GM19372 (cell line): Measurements from ENCODE around the gene VEGFC.
A peak's percentile ranks its signal among the peaks of the same experiment; 100 is the strongest.

Experiments used
- ATAC-seq: cut with Tn5 transposase; IDR thresholded peaks from one replicate; pipeline ENCODE4 v1.9.1; 2021; ENCODE audit warnings: mild to moderate bottlenecking, low read depth, moderate library complexity; ENCODE audit not compliant: unreplicated experiment

VEGFC gene, protein sequence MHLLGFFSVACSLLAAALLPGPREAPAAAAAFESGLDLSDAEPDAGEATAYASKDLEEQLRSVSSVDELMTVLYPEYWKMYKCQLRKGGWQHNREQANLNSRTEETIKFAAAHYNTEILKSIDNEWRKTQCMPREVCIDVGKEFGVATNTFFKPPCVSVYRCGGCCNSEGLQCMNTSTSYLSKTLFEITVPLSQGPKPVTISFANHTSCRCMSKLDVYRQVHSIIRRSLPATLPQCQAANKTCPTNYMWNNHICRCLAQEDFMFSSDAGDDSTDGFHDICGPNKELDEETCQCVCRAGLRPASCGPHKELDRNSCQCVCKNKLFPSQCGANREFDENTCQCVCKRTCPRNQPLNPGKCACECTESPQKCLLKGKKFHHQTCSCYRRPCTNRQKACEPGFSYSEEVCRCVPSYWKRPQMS

DNA sequence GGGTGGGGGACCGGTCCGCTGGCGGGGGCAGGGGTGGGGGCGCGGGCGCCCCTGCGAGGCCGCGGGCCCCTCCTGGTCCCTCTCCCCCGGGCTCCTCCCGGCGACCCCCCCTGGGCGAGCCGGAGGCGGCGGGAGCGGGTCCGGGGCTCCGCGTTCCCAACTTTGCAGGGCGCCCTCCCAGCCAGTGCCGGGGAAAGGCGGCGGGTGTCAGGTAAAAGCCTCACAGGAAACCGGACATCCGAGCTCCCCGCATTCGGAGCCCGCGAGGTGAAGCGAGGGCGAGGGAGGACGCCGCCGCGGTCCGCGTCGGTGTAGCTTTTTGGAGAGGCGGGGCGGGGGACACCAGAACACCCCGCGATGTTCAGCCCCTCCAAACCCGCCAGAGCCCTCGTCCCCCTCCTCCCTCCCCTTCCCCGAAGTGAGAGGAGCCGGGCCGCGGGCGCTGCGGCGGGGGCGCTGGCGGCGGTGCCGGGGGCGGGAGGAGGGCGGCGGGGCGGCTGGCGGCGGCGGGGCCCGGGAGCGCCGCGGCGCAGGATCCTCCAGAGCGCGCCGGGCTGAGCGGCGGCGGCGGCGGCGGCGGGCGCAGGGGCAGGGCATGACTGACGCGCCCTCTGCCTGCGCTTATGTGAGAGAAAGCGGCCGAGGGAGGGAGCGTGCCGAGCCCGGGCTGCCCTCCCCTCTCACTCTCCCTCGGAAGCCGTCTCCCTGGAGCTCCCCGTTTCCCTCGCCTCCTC is at the start of gene VEGFC:
VEGFC (minus strand) TSS at position 597 of the 734 bp plus-strand sequence. CDS start 611 bp downstream, outside the sequence.
- peak; percentile 80 for ATAC-seq

DNA sequence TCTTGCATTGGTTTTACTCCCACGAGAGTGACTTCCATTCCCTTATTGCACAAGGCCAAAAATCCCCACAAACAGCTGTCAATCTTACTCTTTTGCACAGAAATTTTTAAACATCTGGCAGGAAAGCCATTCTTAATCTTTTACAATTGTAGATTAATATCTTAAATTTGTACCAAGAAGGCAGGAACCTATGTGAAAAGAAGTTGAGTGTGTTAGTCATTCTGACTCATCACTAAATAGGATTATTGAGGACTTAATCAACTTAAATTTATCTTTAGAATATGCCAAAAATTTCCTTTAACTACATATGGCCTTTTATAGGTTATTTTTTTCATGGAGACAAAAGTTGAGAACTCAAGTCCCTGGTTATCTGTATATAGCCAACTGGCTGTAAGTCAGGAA is 49.0 kb upstream of the VEGFC start:
- ATAC-seq: no peak

DNA sequence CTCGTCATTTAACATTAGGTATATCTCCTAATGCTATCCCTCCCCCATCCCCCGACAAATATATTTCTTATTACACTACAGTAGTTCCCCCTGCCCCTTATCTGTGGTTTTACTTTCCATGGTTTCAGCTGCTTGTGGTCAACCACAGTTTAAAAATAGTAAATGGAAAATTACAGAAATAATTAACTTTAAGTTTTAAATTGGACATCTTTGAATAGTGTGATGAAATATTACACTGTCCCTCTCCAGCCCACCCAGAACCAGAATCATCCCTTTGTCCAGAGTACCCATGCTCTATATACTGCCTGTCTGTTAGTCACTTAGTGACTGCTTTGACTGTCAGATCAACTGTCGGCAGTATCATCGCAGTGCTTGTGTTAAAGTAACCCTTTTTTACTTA is 47.4 kb upstream of the VEGFC start:
- ATAC-seq: no peak

DNA sequence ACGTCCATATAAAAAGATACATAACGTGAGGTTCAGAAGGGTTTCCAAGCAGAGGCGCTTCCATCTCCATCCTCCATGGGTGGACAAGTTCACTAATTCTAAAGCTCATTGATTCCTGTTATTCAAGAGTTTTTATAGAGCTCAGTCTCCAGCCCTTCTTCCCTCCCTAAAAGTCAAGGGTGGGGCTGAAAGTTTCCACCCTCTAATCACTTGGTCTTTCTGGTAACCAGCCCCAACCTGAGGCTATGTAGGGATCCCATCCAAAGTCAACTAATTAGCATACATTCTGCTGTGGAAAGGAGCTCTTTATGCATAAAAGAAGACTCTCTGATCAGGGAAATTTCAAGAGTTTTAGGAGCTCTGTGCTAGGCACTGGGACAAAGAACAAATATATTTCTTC is 46.9 kb upstream of the VEGFC start:
- no peak for ATAC-seq

DNA sequence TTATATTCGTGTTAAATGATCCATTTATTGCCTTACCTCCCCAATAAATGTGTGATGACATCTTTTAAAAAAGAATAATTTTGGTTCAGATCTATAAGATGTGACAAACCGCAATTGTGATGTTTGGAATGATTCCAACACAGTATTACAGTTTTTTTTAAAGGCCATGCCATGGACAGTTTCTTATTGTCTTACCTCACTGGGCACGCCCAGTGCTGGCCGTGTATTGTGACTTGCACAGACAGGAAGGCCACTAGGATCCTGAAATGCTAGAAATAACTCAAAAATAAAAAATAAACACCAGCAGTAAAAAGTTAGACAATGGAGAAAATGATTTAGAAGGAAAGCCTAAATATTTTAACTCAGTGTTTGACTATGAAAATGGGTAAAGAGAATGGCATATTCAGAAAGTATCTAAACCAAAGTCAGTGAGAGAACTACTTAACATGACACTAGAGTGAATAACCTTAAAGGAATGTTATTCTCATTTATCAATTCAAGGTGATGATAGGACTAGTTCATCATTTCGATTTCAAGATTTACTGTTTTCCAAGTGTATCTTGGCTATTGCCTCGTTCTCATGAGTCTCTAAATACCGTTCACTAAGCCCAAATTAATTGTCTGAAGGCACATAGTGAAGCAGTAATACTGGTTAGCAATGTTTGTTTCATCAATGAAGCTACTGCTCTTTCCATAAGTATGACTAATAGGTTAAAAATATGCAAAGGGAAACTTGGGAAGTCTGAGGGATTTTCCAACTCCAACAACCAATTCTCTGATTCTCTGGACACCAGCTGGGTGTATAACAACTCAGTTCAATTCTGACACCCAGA is 46.1 kb upstream of the VEGFC start:
- no peak for ATAC-seq

DNA sequence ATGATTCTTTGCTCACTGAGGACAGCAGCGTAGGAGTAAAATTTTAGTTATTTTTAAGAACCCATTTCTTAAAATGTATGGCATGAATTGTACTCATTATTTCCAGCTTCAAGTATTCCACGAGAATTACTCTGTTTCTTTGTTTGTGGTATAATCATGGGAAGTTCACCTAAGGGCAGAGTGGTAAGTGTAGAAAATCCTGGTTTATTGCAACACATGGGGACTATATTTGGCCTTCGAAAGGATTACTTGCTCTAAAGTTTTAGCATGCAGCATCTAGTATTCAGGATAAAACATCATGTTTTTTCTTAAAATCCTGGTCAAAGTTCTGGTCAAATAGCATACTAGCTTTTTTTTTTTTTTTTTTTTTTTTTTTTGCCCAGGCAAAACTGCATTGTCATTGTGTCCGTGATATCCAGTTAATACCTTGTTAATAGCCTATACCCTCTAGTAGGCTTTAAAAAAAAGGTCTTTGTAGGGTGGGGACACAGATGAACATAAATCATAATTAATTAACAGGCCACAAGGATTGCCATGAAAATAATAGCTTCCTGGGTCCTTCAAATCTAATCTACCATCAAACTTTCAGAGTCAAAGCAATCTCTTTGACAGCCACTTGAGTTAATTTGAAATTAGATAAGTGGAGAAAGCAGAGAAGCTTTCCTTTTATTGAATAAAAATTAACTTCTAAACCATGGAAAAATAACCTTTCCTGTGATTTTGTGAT is 44.6 kb upstream of the VEGFC start:
- ATAC-seq: no peak

DNA sequence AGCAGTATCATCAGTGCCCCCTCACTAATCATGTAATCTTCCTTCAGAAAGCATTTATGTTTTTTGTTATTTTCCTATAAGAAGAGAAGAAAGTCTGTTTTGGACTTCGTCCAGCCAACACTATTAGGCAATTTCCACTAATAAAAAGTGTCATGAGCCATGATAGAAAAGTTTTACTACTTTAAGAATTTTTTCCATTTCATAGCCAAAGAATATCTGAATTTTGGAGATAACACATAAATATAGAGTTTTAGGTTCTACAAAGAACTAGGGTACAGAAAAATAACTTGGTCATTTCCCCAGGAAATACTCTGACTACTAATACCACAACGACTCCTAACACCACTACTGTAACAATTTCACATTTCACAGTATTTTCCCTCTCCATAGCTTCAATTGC is 41.8 kb upstream of the VEGFC start:
- ATAC-seq: no peak

DNA sequence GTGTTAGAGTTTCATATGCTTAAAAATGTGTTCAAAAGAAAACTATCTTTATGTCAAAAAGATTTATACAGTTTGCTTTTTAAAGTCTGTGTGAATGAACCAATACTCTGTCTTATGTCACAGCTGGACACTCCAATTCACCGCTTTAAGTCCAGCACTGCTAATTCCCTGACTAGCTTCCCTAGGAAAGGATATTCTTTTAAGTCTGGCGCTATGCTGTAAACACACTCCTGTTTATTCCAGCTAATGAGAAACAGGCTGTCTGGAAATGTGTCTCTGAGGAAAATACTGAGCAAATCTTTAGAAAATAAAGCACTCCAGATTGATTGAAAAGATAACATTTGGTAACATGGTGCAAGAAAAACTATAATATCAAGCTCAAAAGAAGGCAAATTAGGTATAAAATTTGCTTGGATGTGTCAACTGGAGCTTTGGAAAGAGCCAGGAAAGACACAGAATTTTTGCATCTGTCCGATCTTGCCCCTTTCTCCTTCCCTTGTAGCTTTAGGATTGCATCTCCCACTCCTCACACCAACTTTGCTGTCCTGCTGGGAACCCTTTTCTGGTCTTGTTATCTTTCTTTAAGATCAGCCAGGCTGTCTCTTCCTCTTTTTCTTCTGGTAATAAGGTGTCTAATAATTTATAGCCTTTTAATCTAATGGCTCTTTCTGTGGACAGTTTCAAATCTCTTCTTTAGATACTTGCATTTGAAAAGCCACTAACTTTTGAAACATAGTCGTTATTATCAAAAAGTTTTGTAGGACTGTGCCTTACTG is 40.9 kb upstream of the VEGFC start:
- no peak for ATAC-seq

DNA sequence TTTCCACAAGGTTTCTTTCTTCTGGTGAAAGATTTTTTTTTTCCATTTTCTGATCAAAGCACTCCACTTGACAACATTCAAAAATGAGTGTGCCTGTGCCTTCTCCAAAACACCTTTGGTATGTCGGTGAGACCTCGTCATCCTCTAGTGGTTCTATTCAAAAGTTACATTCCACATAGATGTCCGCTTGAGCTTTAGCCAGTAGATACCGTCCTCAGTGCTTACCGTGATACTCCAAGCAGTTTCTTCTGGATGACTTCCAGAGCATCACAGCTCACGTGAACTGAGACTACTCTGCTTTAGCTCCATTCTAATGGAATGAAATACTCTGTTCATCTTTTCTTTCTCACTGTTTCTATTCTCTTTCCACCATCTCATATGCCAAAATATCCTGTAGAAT is 38.2 kb upstream of the VEGFC start:
- no peak for ATAC-seq

DNA sequence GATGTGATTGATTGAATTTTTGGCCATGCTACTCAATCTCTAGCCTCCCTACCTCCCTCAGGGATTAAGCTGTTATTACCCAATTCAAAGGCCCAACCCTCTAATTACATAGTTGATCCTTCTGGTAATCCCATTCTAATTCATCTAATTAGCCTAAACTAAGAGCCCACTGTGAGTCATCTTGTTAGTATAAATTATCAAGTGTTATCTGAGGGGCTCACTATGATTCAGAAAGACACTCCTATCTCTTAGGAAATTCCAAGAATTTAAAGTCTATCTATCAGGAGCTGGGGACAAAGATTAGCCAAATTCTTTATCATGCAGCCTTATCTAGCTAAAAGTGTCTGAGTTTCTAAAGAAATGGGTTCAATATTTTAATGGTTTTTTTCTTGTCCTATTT is 32.9 kb upstream of the VEGFC start:
- no peak for ATAC-seq

DNA sequence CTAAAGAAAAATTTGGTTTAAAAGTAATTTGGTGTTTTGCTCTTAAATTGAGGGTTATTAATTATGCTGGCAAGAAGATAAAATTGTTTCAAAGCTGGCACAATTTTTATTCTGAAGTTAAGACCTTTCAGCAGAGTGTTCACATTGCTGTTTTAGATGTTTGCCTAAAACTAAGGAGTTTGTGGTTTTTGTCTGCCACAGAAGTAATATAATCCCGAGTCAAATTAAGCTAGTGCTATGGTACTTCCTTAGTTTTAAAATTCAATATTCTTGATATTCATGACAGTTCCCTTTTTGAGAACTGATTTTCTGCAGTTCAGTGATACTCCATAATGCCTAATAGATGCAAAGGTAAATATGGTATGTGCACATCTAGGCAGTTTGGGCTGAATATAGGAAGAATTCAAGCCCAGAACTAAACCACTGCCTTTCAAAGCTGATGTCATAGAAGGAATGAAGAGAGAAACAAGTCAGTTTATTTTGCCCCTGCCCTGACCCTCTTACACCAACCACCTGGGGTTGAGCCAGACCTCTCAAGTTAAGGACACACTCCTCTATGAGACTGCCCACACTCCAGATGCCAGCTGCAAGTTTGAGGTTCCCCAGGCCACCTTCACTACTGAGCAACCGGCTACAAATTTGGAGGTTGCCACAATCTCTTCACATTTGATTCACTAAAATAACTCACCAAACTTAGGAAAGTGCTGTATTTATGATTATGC is 32.1 kb upstream of the VEGFC start:
- ATAC-seq: no peak

DNA sequence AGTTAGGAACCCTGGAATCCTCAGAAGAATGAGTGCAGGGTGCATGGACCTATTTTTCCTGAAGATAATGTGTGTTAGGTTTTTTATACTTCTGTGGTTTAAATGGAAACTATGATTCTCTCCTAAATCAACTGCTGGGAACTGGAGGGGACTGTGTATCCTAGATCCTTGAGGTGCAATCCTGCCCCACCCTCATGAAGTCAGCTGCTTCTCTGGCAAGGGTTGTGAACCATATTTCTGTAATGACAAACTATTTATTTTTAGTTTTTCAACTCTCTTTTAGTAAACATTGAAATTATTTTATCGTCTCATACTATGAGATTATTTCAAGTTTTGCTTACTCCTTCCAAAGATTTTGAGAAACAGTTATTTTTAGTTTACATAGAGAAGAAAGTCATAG is 25.8 kb upstream of the VEGFC start:
- ATAC-seq: no peak

DNA sequence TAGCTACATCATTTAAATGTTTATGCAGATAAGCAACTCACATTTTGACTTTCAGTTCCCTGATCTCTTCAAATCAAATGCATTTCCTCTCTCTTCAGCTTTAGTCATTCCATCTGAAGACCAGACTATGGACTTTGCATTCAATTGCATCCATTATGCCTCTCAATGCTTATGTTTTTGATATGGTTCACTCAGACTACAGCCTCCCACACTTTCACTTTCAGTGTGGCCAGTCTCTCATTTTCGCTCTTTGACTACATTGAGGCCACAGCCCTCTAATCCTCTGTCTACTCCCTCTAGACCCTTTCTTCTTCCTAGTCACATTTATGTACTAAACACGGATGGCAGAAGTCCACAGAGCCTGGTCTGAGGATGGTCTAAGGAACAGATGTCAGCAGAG is 24.5 kb upstream of the VEGFC start:
- ATAC-seq: peak; percentile 73

DNA sequence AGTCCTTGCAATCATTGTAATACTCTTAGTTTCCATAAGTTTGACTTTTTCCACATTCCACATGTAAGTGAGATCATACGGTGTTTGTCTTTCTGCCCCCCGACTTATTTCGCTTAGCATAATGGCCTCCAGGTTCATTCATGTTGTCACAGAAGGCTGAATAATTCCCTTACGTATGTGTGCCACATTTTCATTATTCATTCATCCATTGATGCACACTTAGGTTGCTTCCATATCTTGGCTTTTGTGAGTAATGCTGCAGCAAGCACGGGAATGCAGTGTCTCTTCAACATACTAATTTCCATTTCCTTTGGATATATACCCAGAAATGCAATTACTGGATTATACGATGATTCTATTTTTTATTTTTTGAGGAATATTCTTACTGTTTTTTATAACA is 22.0 kb upstream of the VEGFC start:
- ATAC-seq: no peak

DNA sequence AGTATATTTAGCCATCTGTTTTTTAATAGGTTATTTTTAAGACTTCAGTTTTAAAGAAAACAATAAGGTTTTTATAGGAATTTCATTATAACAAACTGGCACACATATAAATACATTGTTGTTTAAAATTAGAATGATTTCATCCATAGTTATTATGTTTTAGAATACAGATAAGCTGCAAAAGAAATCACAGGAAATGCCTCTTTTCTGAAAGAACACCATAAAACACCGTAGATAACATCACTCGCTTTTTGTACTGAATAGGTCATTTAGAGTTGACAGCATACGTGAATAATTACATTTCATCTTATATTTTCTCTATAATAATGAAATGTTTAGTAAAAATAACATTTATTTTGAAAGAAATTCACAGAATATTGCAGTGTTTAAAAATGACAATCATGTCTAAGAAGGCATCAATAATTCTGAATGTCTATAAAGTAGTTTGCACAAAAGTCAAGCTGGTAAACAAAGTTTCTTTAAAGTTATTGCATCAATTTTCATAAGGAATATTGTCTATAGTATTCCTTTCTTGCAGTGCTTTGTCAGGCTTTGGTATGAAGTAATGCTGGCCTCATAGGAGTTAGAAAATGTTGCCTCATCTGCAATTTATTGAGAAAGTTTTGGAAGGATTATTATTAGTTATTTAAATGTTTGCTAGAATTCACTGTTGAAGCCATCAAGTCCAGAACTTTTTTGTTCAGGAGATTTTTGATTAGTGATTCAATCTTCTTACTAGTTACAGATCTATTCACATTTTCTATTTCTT is 17.9 kb upstream of the VEGFC start:
- no peak for ATAC-seq

DNA sequence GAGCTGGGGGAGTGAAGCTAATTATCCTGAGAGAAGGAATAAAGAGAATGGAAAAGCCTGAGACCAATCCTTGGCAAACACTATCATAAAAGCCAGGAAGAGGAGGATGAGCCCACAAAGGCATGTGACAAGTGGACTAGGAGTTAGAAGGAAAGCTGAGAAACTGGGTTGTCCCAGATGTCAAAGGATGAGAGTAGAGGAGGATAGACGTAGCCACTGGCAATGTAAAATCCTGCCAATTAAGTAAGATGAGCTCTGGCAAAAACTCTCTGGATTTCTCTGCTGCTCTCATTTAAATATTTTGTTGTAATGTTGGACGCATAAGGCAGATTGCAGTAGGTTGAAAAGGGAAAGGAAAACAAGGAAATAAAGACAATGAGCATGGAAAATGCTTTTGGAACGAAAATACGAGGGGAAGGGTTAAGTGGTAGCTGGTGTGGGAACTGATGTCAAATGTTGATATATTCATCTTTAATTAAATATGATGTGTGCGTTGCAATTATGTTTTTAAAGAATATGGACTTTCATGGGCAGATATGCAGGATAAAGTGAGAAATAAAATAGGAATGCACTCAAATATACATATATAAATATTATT is 14.2 kb upstream of the VEGFC start:
- no peak for ATAC-seq

DNA sequence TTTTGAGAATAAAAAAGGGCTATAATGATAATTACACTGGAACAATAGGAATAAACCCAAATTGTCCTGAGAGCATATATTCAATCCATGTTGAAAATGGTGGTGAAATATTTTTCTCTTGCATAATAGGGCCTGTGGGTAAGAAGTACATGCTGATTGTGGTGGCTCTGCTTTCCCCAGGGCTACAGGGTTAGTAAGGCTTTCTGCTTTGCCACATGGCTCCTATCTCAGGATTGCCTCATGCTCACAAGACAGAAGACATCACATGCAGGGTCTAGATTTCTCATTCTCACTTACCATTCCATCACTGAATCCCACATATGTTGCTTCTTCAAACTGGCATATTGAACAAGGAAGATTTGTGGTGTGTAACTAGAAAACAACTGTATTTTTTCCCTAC is 12.4 kb upstream of the VEGFC start:
- no peak for ATAC-seq
